Liver (tissue), 9 donors: ENCODE results near the gene ARFRP1. TPM values are rescaled to one million over a fixed set of nuclear protein-coding genes. Genes with fewer than 3 reads are reported as not detected.
A peak's percentile ranks its signal among the peaks of the same experiment; 100 is the strongest.

ENCODE experiments used
- DNase-seq: peaks from one replicate; pipeline ENCODE4 v3.0.0-alpha.2; 2017; ENCODE audit warnings: low spot score
- H3K27ac ChIP-seq, 2 donors: one replicate each; pipeline ENCODE4 v1.7.0; 2013; ENCODE audit warnings: inconsistent platforms in 2 of 2, low read length in 2 of 2, control low read depth in 1 of 2, low read depth in 1 of 2, mild to moderate bottlenecking in 1 of 2
- H3K27me3 ChIP-seq, 4 donors: one replicate each; pipeline versions ENCODE4 v1.6.1 to v1.7.0; 2013; ENCODE audit warnings: low read length in 3 of 4, inconsistent platforms in 1 of 4, mild to moderate bottlenecking in 1 of 4, moderate library complexity in 1 of 4; ENCODE audit not compliant: control insufficient read depth in 4 of 4, insufficient read depth in 4 of 4
- H3K36me3 ChIP-seq, 4 donors: one replicate each; pipeline versions ENCODE4 v1.6.1 to v1.7.0; 2013; ENCODE audit warnings: low read length in 3 of 4, mild to moderate bottlenecking in 3 of 4, low read depth in 1 of 4, moderate library complexity in 1 of 4; ENCODE audit not compliant: control insufficient read depth in 4 of 4, insufficient read depth in 3 of 4
- H3K4me1 ChIP-seq, 4 donors: one replicate each; pipeline versions ENCODE4 v1.6.1 to v1.7.0; 2013; ENCODE audit warnings: low read length in 3 of 4, mild to moderate bottlenecking in 3 of 4, moderate library complexity in 1 of 4; ENCODE audit not compliant: control insufficient read depth in 4 of 4, insufficient read depth in 4 of 4
- H3K4me3 ChIP-seq, 3 donors: one replicate each; pipeline versions ENCODE4 v1.6.1 to v1.7.0; 2013; ENCODE audit warnings: low read length in 3 of 3, control low read depth in 1 of 3, low read depth in 1 of 3, mild to moderate bottlenecking in 1 of 3
- H3K9ac ChIP-seq, 2 donors: one replicate each; pipeline ENCODE4 v1.7.0; 2013; ENCODE audit warnings: low read length in 2 of 2, mild to moderate bottlenecking in 2 of 2, moderate library complexity in 2 of 2, control low read depth in 1 of 2, low read depth in 1 of 2
- H3K9me3 ChIP-seq, 4 donors: one replicate each; pipeline versions ENCODE4 v1.6.1 to v1.7.0; 2013; ENCODE audit warnings: low read length in 3 of 4; ENCODE audit not compliant: control insufficient read depth in 4 of 4
- EGR1 ChIP-seq, 2 donors: IDR thresholded peaks; 2 replicates each; pipeline ENCODE4 v1.6.1; 2016 to 2018; ENCODE audit warnings: antibody characterized with exemption in 2 of 2, low read depth in 2 of 2
- FOXA1 ChIP-seq: IDR thresholded peaks from 2 replicates; pipeline ENCODE4 v1.6.1; 2016; ENCODE audit warnings: antibody characterized with exemption
- FOXA2 ChIP-seq: IDR thresholded peaks from 2 replicates; pipeline ENCODE4 v1.6.1; 2016; ENCODE audit warnings: antibody characterized with exemption
- GABPA ChIP-seq, 2 donors: IDR thresholded peaks in 1 of 2; conservative IDR thresholded peaks in 1 of 2; 2 replicates each; pipeline ENCODE4 v1.6.1; 2016; ENCODE audit warnings: antibody characterized with exemption in 2 of 2, mild to moderate bottlenecking in 1 of 2, moderate library complexity in 1 of 2
- HNF4A ChIP-seq, 2 donors: conservative IDR thresholded peaks; 2 replicates each; pipeline ENCODE4 v1.6.1; 2016; ENCODE audit warnings: antibody characterized with exemption in 2 of 2, mild to moderate bottlenecking in 2 of 2
- HNF4G ChIP-seq: IDR thresholded peaks from 2 replicates; pipeline ENCODE4 v1.6.1; 2016; ENCODE audit warnings: antibody characterized with exemption
- JUND ChIP-seq, 2 donors: IDR thresholded peaks; 2 replicates each; pipeline ENCODE4 v1.6.1; 2016; ENCODE audit warnings: antibody characterized with exemption in 2 of 2
- NR2F2 ChIP-seq: IDR thresholded peaks from 2 replicates; pipeline ENCODE4 v1.6.1; 2016; ENCODE audit warnings: antibody characterized with exemption
- RAD21 ChIP-seq, 2 donors: IDR thresholded peaks; 2 replicates each; pipeline ENCODE4 v1.6.1; 2016; ENCODE audit warnings: antibody characterized with exemption in 2 of 2, mild to moderate bottlenecking in 2 of 2
- RXRA ChIP-seq, 2 donors: IDR thresholded peaks; 2 replicates each; pipeline ENCODE4 v1.6.1; 2017 to 2018; ENCODE audit warnings: antibody characterized with exemption in 2 of 2, mild to moderate bottlenecking in 1 of 2
- SP1 ChIP-seq: IDR thresholded peaks from 2 replicates; pipeline ENCODE4 v1.6.1; 2018; ENCODE audit warnings: antibody characterized with exemption, mild to moderate bottlenecking
- TAF1 ChIP-seq: conservative IDR thresholded peaks from 2 replicates; pipeline ENCODE4 v1.6.1; 2016; ENCODE audit warnings: antibody characterized with exemption, mild to moderate bottlenecking
- YY1 ChIP-seq: IDR thresholded peaks from 2 replicates; pipeline ENCODE4 v1.6.1; 2016; ENCODE audit warnings: antibody characterized with exemption, mild to moderate bottlenecking
- whole genome bisulfite sequencing: extraction: QIAGEN DNeasy Blood & Tissue Kit; methylation state at CpG from one replicate; pipeline ENCODE4 v1.1.7; 2013; 5-methylcytosine and 5-hydroxymethylcytosine counted together
- polyA plus RNA-seq, 2 donors: library from polyadenylated mRNA; stranded (reverse) in 1 of 2; unstranded in 1 of 2; fragments of 200-250 nt in 1 of 2; fragments of >200 nt in 1 of 2; fragmentation: Nextera tagmentation in 1 of 2; extraction: Ambion mirVana in 1 of 2; gene quantifications; one replicate each; pipeline versions ENCODE4 v1.2.1 to v1.2.3, GENCODE V29; 2013 to 2015
- total RNA-seq, 2 donors: library from RNA; depleted of rRNA; stranded (reverse); fragments of >200 nt; gene quantifications; one replicate each; pipeline ENCODE4 v1.2.3, GENCODE V29; 2014
- TF ChIP-seq, protein P1 (sequence below): fragments of 150-350 bp; IDR thresholded peaks from 2 replicates; pipeline ENCODE4 v1.5.1; 2017; ENCODE audit warnings: improper control_type of control experiment, low read depth, low read length; ENCODE audit not compliant: missing input control
- TF ChIP-seq, protein P2 (sequence below): IDR thresholded peaks from 2 replicates; pipeline ENCODE4 v1.6.1; 2016; ENCODE audit warnings: antibody characterized with exemption, mild to moderate bottlenecking
- TF ChIP-seq, protein P3 (sequence below): IDR thresholded peaks from 2 replicates; pipeline ENCODE4 v1.6.1; 2016; ENCODE audit warnings: antibody characterized with exemption
- TF ChIP-seq, protein P4 (sequence below): IDR thresholded peaks from 2 replicates; pipeline ENCODE4 v1.6.1; 2016; ENCODE audit warnings: antibody characterized with exemption
- TF ChIP-seq, protein P5 (sequence below): IDR thresholded peaks from 2 replicates; pipeline ENCODE4 v1.6.1; 2016; ENCODE audit warnings: antibody characterized with exemption
- donor health status: healthy.
- donor health status: healthy.
- donor health status: healthy.
- donor health status: healthy.
- donor health status: healthy.

The ARFRP1 gene
- total and polyA plus RNA-seq, 4 donors: 14.2 to 26.9 (median 20.5) TPM

DNA sequence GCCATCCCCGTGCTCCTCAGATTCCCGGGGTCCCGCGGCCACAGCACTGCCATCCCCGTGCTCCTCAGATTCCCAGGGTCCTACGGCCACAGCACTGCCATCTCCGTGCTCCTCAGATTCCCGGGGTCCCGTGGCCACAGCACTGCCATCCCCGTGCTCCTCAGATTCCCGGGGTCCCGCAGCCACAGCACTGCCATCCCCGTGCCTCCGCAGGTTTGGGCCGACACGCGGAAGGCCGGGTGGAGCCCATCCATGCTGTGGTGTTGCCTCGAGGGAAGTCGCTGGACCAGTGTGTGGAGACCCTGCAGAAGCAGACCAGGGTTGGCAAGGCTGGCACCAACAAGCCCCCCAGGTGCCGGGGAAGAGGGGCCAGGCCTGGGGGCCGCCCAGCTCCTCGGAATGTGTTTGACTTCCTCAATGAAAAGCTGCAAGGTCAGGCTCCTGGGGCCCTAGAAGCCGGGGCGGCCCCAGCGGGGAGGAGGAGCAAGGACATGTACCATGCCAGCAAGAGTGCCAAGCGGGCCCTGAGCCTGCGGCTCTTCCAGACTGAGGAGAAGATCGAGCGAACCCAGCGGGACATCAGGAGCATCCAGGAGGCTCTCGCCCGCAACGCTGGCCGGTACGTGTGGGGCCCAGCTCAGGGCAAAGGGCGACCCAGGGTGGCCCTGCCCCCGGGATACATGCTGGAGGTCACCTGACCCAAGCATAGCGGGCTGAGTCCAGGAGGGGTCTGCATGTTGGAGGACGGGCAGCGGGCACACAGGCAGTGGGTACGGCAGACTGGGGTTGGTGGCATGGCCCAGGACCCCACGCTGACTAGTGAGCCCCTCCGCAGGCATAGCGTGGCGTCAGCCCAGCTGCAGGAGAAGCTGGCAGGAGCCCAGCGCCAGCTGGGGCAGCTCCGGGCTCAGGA is 27.4 kb upstream of the ARFRP1 start:
- peak; percentile 51 for DNase-seq
- TF ChIP-seq RXRA (IDR thresholded peaks at IDR 0.05) (peak; percentile 79 to 83), HNF4A (conservative IDR thresholded peaks at IDR 0.05) (peak; percentile 87 to 90), HNF4G (peak; percentile 17), EGR1 (IDR thresholded peaks at IDR 0.05; ENCODE audit: low read depth in 2 of 2) (no peak), GABPA (IDR thresholded peaks at IDR 0.05 in 1 of 2, conservative IDR thresholded peaks at IDR 0.05 in 1 of 2) (no peak), SP1 (peak; percentile 49), RAD21 (IDR thresholded peaks at IDR 0.05) (no peak), JUND (IDR thresholded peaks at IDR 0.05) (no peak), FOXA2 (no peak), FOXA1 (no peak), YY1 (peak; percentile 44), NR2F2 (peak; percentile 54), TAF1 (no peak)
- TF ChIP-seq, protein P1, sequence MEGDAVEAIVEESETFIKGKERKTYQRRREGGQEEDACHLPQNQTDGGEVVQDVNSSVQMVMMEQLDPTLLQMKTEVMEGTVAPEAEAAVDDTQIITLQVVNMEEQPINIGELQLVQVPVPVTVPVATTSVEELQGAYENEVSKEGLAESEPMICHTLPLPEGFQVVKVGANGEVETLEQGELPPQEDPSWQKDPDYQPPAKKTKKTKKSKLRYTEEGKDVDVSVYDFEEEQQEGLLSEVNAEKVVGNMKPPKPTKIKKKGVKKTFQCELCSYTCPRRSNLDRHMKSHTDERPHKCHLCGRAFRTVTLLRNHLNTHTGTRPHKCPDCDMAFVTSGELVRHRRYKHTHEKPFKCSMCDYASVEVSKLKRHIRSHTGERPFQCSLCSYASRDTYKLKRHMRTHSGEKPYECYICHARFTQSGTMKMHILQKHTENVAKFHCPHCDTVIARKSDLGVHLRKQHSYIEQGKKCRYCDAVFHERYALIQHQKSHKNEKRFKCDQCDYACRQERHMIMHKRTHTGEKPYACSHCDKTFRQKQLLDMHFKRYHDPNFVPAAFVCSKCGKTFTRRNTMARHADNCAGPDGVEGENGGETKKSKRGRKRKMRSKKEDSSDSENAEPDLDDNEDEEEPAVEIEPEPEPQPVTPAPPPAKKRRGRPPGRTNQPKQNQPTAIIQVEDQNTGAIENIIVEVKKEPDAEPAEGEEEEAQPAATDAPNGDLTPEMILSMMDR: no peak
- TF ChIP-seq, protein P2, sequence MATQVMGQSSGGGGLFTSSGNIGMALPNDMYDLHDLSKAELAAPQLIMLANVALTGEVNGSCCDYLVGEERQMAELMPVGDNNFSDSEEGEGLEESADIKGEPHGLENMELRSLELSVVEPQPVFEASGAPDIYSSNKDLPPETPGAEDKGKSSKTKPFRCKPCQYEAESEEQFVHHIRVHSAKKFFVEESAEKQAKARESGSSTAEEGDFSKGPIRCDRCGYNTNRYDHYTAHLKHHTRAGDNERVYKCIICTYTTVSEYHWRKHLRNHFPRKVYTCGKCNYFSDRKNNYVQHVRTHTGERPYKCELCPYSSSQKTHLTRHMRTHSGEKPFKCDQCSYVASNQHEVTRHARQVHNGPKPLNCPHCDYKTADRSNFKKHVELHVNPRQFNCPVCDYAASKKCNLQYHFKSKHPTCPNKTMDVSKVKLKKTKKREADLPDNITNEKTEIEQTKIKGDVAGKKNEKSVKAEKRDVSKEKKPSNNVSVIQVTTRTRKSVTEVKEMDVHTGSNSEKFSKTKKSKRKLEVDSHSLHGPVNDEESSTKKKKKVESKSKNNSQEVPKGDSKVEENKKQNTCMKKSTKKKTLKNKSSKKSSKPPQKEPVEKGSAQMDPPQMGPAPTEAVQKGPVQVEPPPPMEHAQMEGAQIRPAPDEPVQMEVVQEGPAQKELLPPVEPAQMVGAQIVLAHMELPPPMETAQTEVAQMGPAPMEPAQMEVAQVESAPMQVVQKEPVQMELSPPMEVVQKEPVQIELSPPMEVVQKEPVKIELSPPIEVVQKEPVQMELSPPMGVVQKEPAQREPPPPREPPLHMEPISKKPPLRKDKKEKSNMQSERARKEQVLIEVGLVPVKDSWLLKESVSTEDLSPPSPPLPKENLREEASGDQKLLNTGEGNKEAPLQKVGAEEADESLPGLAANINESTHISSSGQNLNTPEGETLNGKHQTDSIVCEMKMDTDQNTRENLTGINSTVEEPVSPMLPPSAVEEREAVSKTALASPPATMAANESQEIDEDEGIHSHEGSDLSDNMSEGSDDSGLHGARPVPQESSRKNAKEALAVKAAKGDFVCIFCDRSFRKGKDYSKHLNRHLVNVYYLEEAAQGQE: no peak
- TF ChIP-seq, protein P3, sequence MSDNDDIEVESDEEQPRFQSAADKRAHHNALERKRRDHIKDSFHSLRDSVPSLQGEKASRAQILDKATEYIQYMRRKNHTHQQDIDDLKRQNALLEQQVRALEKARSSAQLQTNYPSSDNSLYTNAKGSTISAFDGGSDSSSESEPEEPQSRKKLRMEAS: peak; percentile 48
- TF ChIP-seq, protein P4, sequence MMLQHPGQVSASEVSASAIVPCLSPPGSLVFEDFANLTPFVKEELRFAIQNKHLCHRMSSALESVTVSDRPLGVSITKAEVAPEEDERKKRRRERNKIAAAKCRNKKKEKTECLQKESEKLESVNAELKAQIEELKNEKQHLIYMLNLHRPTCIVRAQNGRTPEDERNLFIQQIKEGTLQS: no peak
- TF ChIP-seq, protein P5, sequence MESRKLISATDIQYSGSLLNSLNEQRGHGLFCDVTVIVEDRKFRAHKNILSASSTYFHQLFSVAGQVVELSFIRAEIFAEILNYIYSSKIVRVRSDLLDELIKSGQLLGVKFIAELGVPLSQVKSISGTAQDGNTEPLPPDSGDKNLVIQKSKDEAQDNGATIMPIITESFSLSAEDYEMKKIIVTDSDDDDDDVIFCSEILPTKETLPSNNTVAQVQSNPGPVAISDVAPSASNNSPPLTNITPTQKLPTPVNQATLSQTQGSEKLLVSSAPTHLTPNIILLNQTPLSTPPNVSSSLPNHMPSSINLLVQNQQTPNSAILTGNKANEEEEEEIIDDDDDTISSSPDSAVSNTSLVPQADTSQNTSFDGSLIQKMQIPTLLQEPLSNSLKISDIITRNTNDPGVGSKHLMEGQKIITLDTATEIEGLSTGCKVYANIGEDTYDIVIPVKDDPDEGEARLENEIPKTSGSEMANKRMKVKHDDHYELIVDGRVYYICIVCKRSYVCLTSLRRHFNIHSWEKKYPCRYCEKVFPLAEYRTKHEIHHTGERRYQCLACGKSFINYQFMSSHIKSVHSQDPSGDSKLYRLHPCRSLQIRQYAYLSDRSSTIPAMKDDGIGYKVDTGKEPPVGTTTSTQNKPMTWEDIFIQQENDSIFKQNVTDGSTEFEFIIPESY: no peak
- Histone ChIP-seq H3K27me3 (no peaks in the 10 kb centered on the region), H3K27ac (peak overlapping the region; percentile 35 to 43), H3K4me1 (peaks cover 6 to 63% (median 41%) of the 10 kb centered on the region in 4 donors), H3K36me3 (no peaks in the 10 kb centered on the region), H3K4me3 (peak overlapping the region; percentile 50 to 86 (median 54)), H3K9me3 (no peaks in the 10 kb centered on the region), H3K9ac (no peak overlapping the region)
- 41% methylated on average over 48 of the region's 48 CpGs for WGBS
